Prostate gland (tissue), 2 donors: Measurements from ENCODE around the gene PRKG1. TPM values are rescaled to one million over a fixed set of nuclear protein-coding genes. Genes with fewer than 3 reads are reported as not detected.

Experiments used
- DNase-seq: peaks from one replicate; pipeline ENCODE4 v3.0.0-alpha.2; 2019; ENCODE audit warnings: low spot score
- H3K27ac ChIP-seq, 2 donors: fragments of 200-600 bp; sonication (generic); 2 replicates each; pipeline ENCODE4 v1.5.1; 2017 to 2019
- H3K27me3 ChIP-seq: fragments of 200-600 bp; sonication (generic); replicated peaks from 2 replicates; pipeline ENCODE4 v1.5.1; 2019; ENCODE audit not compliant: insufficient read depth
- H3K36me3 ChIP-seq, 2 donors: fragments of 200-600 bp; sonication (generic); 1 replicate in 1 of 2; 2 replicates in 1 of 2; pipeline versions ENCODE4 v1.5.1 to v1.8.1; 2017 to 2019
- H3K4me1 ChIP-seq: fragments of 200-600 bp; sonication (generic); replicated peaks from 2 replicates; pipeline ENCODE4 v1.5.1; 2019
- H3K4me3 ChIP-seq, 2 donors: fragments of 200-600 bp; sonication (generic); 2 replicates each; pipeline ENCODE4 v1.5.1; 2017 to 2019
- H3K9me3 ChIP-seq: fragments of 200-600 bp; sonication (generic); 2 replicates; pipeline ENCODE4 v1.5.1; 2017
- CTCF ChIP-seq, 4 experiments: fragments of 200-600 bp in 2 of 4; fragments of 450-650 bp in 2 of 4; sonication (generic) in 2 of 4; IDR thresholded peaks; 1 replicate in 3 of 4; 2 replicates in 1 of 4; pipeline ENCODE4 v1.5.1; 2016 to 2019; ENCODE audit warnings: antibody characterized with exemption in 4 of 4, mild to moderate bottlenecking in 2 of 4, moderate library complexity in 2 of 4
- POLR2A ChIP-seq: fragments of 450-650 bp; IDR thresholded peaks from one replicate; pipeline ENCODE4 v1.6.1; 2016; ENCODE audit warnings: antibody characterized with exemption, mild to moderate bottlenecking
- POLR2AphosphoS5 ChIP-seq: sonication (generic); formaldehyde crosslinking; IDR thresholded peaks from one replicate; pipeline ENCODE4 v1.6.1; 2017; ENCODE audit warnings: antibody characterized with exemption
- WGBS: methylation state at CpG from one replicate; pipeline ENCODE4 v1.1.5; 2018; 5-methylcytosine and 5-hydroxymethylcytosine counted together
- intact Hi-C: fragments of 100-400 bp; cut with DNase I; formaldehyde crosslinking; loops from one replicate; pipeline ENCODE4 v1.14.2; 2022
- total RNA-seq, 2 donors: library from RNA; depleted of rRNA; stranded (reverse); fragments of >200 nt; gene quantifications; one replicate each; pipeline ENCODE4 v1.1.0, GENCODE V29; 2016

Gene PRKG1
- total RNA-seq, 2 donors from 2014 or later: 2.7 to 9.0 TPM

DNA sequence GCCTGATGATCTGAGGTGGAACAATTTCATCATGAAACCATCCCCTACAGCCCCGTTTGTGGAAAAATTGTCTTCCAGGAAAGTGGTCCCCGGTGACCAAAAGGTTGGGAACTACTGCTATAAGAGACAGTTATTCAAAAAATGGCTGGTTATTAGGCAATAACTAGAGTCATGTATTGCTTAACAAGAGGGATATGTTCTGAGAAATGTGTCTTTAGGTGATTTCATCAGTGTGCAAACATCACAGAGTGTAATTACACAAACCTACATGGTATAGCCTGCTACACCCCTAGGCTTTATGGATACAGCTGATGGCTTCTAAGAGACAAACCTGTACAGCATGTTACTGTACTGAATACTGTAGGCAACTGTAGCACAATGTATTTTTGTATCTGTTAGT is 696.4 kb downstream of the PRKG1 start:
- intact Hi-C loops: no loop called here
- no peak overlapping the region for H3K4me3 ChIP-seq
- TF ChIP-seq CTCF (IDR thresholded peaks at IDR 0.05) (no peak), POLR2A (no peak), POLR2AphosphoS5 (no peak)
- WGBS: 55% methylated on average over 2 of the region's 2 CpGs
- no peaks in the 10 kb centered on the region for H3K9me3 ChIP-seq
- H3K36me3 ChIP-seq: no peaks in the 10 kb centered on the region
- H3K27me3 ChIP-seq: no peaks in the 10 kb centered on the region
- no peaks in the 10 kb centered on the region for H3K4me1 ChIP-seq
- H3K27ac ChIP-seq: no peak overlapping the region
- DNase-seq: no peak

GRCh38 chr10:51772387-51772786 is 698.1 kb downstream of the PRKG1 start:
- 83% methylated on average over 2 of the region's 2 CpGs for WGBS
- Histone ChIP-seq H3K36me3 (no peaks in the 10 kb centered on the region), H3K4me1 (no peaks in the 10 kb centered on the region), H3K4me3 (no peak overlapping the region), H3K27ac (no peak overlapping the region), H3K9me3 (no peaks in the 10 kb centered on the region), H3K27me3 (no peaks in the 10 kb centered on the region)
- no peak for TF ChIP-seq CTCF (IDR thresholded peaks at IDR 0.05)
- TF ChIP-seq POLR2A: no peak
- intact Hi-C loops: no loop called here
- DNase-seq: no peak

DNA sequence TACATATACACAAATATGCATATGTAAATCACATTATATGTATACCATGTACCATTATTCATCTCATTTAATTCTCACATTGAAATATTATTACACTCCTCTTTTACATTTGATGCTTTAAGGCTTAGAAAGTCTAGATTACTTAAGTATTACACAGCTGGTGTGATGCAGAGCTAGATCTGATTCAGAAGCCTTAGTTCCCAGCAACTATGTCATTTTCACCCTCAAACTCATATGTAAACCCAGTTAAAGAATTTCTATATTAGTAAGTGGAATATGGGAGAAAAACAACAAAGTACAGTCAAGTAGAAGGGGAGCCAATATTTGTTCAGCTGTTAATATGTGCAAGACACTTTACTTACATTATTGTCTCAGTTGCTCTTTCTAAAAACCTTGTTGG is 699.4 kb downstream of the PRKG1 start:
- H3K36me3 ChIP-seq: no peaks in the 10 kb centered on the region
- intact Hi-C loops: no loop called here
- no peaks in the 10 kb centered on the region for H3K9me3 ChIP-seq
- no peak overlapping the region for H3K4me3 ChIP-seq
- no peaks in the 10 kb centered on the region for H3K4me1 ChIP-seq
- TF ChIP-seq POLR2A (no peak), CTCF (IDR thresholded peaks at IDR 0.05) (no peak), POLR2AphosphoS5 (no peak)
- DNase-seq: no peak
- H3K27me3 ChIP-seq: no peaks in the 10 kb centered on the region
- H3K27ac ChIP-seq: no peak overlapping the region

DNA sequence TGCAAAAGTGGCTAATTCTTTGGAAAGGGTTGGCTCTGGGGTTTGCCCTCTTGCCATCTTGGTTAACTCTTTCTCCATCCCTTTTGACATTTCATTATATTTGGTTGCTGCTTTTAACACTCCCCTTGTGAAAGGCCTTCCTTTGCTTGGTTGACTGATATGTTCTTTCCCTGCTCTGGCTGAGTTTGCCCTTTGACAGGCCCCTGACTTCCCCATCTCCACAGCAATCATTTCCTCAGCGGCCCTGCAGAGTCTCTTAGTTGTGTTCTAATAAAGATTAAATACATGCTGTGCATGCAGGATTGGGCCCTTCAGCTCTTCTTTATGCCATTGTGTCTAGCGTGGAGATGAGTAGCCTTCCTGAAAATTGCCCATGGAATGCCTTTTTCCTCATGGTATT is 709.7 kb downstream of the PRKG1 start:
- intact Hi-C loops: no loop called here
- 80% methylated on average over 2 of the region's 2 CpGs for WGBS
- TF ChIP-seq POLR2AphosphoS5 (no peak), POLR2A (no peak), CTCF (IDR thresholded peaks at IDR 0.05) (no peak)

GRCh38 chr10:51786016-51786683 is 711.9 kb downstream of the PRKG1 start:
- TF ChIP-seq CTCF (IDR thresholded peaks at IDR 0.05) (no peak), POLR2A (no peak), POLR2AphosphoS5 (no peak)

More for the DNA sequence above, 709.7 kb downstream of the PRKG1 start:
- no peaks in the 10 kb centered on the region for H3K9me3 ChIP-seq
- no peaks in the 10 kb centered on the region for H3K4me1 ChIP-seq
- no peaks in the 10 kb centered on the region for H3K27me3 ChIP-seq
- H3K4me3 ChIP-seq: no peak overlapping the region
- H3K27ac ChIP-seq: no peak overlapping the region
- DNase-seq: no peak
- H3K36me3 ChIP-seq: no peaks in the 10 kb centered on the region

More at GRCh38 chr10:51786016-51786683, 711.9 kb downstream of the PRKG1 start:
- no peaks in the 10 kb centered on the region for H3K27me3 ChIP-seq
- intact Hi-C loops: no loop called here
- H3K4me1 ChIP-seq: no peaks in the 10 kb centered on the region
- H3K4me3 ChIP-seq: no peak overlapping the region
- no peaks in the 10 kb centered on the region for H3K9me3 ChIP-seq
- no peak for DNase-seq
- 91% methylated on average over 4 of the region's 4 CpGs for WGBS
- H3K36me3 ChIP-seq: no peaks in the 10 kb centered on the region
- H3K27ac ChIP-seq: no peak overlapping the region
